ENCODE data around the gene TGFBI.

TGFBI gene

DNA sequence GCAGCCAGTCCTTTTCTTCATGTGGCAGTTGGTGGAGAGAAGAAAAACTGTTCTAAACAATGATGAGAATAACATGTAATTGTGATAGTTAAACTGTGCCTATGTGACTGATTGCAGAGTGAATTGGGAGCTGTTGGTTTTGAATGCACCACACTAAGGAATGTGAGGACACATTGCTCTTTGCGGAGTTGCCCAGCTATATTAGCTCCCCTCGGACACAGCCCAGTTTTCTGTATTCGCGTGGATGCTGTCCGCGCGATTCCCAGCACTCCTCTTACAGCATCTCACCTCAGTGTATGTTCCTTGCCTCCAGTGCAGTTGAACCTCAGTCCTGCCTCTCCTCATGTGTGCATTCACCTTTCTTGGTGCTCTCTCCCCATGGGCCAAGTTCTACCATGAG lies 32.2 kb downstream of the TGFBI start:
- H3K4me3 ChIP-seq (ENCODE audit: low read length in 2 of 2), result no peak overlapping the region
- no peak overlapping the region for H3K9ac ChIP-seq (ENCODE audit: low read depth in 1 of 2, low read length in 2 of 2)
- no peaks in the 10 kb centered on the region for H3K9me3 ChIP-seq (ENCODE audit: control insufficient read depth in 2 of 2, low read length in 2 of 2)
- H3K4me1 ChIP-seq (ENCODE audit: control insufficient read depth in 2 of 2, insufficient read depth in 2 of 2, low read length in 2 of 2), result peaks cover 0 to 9% of the 10 kb centered on the region in 2 donors
- no peak overlapping the region for H3K27ac ChIP-seq (ENCODE audit: low read depth in 2 of 2, low read length in 2 of 2)
- H3K36me3 ChIP-seq (ENCODE audit: control insufficient read depth in 2 of 2, insufficient read depth in 2 of 2, low read length in 2 of 2), result no peaks in the 10 kb centered on the region
- H3K27me3 ChIP-seq (ENCODE audit: control insufficient read depth in 2 of 2, insufficient read depth in 2 of 2, low read length in 2 of 2), result no peaks in the 10 kb centered on the region

DNA sequence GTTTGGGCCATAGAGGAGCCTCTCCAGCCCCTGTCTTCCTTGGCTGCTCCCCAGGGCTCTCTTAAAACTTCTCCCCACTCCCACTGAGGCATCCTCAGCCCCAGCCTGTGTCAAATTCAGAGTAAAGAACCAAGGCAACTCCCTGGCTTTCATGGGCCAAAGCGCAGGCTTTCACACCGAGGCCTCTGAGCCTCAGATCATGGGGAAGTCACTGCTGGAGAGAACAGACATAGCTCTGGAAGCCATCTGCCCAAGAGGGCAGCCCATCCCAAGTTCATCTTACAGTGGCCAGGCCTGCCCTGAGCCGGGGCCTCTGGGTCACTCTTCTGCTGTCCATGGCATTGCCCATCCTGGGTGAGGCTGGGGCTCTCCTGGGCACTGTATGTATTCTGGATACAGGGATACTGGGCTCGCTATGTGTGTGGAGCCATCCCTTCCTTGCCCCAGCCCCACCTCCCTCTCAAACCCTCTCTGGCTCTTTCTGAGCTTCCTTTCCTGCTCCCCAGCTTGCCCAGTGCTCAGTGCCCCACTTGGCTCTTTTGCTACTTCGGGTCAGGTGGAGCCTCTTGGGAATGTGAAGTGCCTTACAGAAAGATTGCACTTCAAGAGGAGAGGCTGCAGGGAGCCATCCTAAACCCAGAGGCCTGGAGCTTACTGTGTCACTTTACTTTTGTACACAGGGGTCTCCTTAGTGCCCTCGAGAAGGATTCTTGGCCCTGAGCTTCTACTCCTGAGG lies 33.0 kb downstream of the TGFBI start:
- Histone ChIP-seq H3K9ac (ENCODE audit: low read depth in 1 of 2, low read length in 2 of 2) (no peak overlapping the region), H3K27me3 (ENCODE audit: control insufficient read depth in 2 of 2, insufficient read depth in 2 of 2, low read length in 2 of 2) (no peaks in the 10 kb centered on the region), H3K36me3 (ENCODE audit: control insufficient read depth in 2 of 2, insufficient read depth in 2 of 2, low read length in 2 of 2) (no peaks in the 10 kb centered on the region), H3K9me3 (ENCODE audit: control insufficient read depth in 2 of 2, low read length in 2 of 2) (no peaks in the 10 kb centered on the region), H3K4me3 (ENCODE audit: low read length in 2 of 2) (no peak overlapping the region), H3K27ac (ENCODE audit: low read depth in 2 of 2, low read length in 2 of 2) (no peak overlapping the region), H3K4me1 (ENCODE audit: control insufficient read depth in 2 of 2, insufficient read depth in 2 of 2, low read length in 2 of 2) (peaks cover 0 to 9% of the 10 kb centered on the region in 2 donors)

DNA sequence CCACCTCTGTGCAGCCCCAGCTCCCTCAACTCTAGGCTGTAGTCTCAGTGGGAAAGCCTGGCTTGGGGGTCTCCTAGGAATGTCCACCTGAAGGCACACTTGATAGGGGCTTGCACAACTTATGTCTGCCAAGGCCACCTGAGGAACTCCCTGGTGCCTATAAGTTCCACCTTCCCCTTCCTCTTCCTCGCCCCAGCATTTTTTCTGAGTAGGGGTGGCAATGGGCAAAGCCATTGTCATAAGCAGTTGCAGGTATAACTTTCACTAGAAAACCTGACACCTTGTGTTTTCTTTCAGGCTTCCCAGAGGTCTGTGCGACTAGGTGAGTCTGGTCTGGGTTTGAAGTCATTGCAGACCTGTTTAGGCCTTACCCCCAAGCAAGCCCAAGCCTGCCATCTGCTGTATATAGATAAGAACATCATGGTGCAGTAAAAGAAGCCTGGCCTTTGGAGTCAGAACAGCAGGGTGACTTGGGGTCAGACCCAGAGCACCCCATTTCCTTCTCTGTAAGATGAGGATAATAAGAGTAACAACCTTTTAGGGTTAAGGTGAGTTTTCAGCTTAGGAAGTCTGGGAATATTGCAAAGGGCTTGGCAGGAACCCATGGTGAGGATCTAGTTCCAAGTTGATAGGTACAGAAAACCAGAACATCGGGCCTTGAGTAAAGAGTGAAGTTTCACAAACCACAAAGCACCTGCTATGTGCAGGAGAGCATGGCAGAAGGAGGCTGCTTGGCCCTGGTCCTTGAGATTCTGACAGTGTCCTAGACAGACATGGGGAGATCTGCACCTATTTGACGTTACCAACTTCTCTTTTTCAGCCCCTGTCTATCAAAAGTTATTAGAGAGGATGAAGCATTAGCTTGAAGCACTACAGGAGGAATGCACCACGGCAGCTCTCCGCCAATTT lies 33.8 kb downstream of the TGFBI start:
- Histone ChIP-seq H3K4me3 (ENCODE audit: low read length in 2 of 2) (no peak overlapping the region), H3K27ac (ENCODE audit: low read depth in 2 of 2, low read length in 2 of 2) (no peak overlapping the region), H3K27me3 (ENCODE audit: control insufficient read depth in 2 of 2, insufficient read depth in 2 of 2, low read length in 2 of 2) (no peaks in the 10 kb centered on the region), H3K9me3 (ENCODE audit: control insufficient read depth in 2 of 2, low read length in 2 of 2) (no peaks in the 10 kb centered on the region), H3K36me3 (ENCODE audit: control insufficient read depth in 2 of 2, insufficient read depth in 2 of 2, low read length in 2 of 2) (no peaks in the 10 kb centered on the region), H3K4me1 (ENCODE audit: control insufficient read depth in 2 of 2, insufficient read depth in 2 of 2, low read length in 2 of 2) (peaks cover 0 to 4% of the 10 kb centered on the region in 2 donors), H3K9ac (ENCODE audit: low read depth in 1 of 2, low read length in 2 of 2) (no peak overlapping the region)

DNA sequence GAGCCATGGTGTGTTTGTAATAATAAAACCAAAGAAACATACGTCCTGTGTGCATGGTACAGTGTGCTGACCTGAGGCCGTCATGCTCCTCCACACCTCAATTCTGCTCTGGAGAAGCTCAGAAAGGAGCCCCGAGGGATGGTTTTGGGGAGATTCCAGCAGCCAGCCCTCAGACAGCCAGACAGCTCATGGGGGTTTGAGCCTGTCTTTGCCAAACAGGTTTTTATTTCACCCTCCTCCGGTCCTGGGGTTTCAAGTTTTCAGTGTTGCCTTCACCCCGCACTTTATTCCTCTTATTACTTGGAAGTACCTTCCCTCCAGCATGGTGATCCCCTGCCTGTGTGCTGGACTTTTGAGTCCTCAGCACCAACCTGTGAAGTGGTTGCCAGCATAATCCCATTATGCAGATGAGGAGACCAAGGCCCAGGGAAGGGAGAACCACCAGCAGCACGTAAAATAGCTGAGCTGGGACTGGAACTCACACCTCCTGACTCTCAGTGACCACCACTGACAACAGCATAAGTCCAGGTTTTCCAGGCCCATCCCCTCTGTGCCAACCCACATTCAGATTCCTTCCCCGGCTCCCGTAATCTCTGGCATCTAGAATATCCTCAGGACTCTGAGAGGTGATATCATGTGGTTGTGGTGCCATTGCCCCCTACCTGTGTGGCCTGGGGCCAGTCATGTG lies 35.1 kb downstream of the TGFBI start:
- Histone ChIP-seq H3K9me3 (ENCODE audit: control insufficient read depth in 2 of 2, low read length in 2 of 2) (no peaks in the 10 kb centered on the region), H3K9ac (ENCODE audit: low read depth in 1 of 2, low read length in 2 of 2) (no peak overlapping the region), H3K27ac (ENCODE audit: low read depth in 2 of 2, low read length in 2 of 2) (no peak overlapping the region), H3K4me1 (ENCODE audit: control insufficient read depth in 2 of 2, insufficient read depth in 2 of 2, low read length in 2 of 2) (no peaks in the 10 kb centered on the region), H3K36me3 (ENCODE audit: control insufficient read depth in 2 of 2, insufficient read depth in 2 of 2, low read length in 2 of 2) (no peaks in the 10 kb centered on the region), H3K27me3 (ENCODE audit: control insufficient read depth in 2 of 2, insufficient read depth in 2 of 2, low read length in 2 of 2) (no peaks in the 10 kb centered on the region), H3K4me3 (ENCODE audit: low read length in 2 of 2) (no peak overlapping the region)

DNA sequence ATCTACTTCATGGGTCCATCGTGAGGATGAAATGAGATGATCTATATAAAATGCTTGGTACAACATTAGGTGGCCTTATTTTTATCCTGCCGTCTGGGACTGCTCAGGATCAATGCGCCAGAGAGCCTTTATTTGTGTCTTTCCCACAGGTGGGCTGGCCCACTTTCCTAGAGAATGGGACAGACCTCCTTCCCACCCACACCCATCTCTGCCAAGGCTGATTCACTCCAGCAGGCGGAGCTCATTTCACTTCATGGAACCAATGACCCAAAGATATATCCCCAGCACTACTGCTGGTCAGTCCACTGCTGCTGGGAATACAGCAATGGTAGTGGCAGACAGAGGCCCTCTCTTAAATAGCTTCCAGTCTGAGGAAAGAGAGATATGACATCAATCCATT lies 35.7 kb downstream of the TGFBI start:
- no peak overlapping the region for H3K27ac ChIP-seq (ENCODE audit: low read depth in 2 of 2, low read length in 2 of 2)

DNA sequence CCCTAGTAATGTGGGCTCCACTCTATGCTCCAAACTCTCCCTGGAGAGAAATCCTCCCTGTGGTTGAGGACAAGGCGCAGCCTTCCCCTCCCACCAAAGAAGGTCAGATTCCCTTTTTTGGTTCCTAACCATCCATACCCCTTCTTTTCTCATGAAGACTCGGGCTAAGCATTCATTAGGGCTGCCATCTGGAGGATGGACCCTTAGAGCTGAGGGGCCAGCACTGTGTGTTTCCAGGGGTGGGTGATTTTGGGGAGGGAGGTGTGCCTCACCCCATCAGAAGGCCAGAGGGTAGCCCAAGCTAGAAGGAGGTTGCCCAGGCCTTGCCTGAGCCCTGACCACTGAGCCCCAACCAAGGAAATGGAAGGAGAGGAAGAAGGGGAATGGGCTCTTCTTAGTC lies 36.8 kb downstream of the TGFBI start:
- H3K4me1 ChIP-seq (ENCODE audit: control insufficient read depth in 2 of 2, insufficient read depth in 2 of 2, low read length in 2 of 2), result no peaks in the 10 kb centered on the region
- H3K36me3 ChIP-seq (ENCODE audit: control insufficient read depth in 2 of 2, insufficient read depth in 2 of 2, low read length in 2 of 2), result no peaks in the 10 kb centered on the region
- H3K9me3 ChIP-seq (ENCODE audit: control insufficient read depth in 2 of 2, low read length in 2 of 2), result no peaks in the 10 kb centered on the region
- H3K4me3 ChIP-seq (ENCODE audit: low read length in 2 of 2), result no peak overlapping the region
- H3K27me3 ChIP-seq (ENCODE audit: control insufficient read depth in 2 of 2, insufficient read depth in 2 of 2, low read length in 2 of 2), result no peaks in the 10 kb centered on the region
- no peak overlapping the region for H3K27ac ChIP-seq (ENCODE audit: low read depth in 2 of 2, low read length in 2 of 2)
- H3K9ac ChIP-seq (ENCODE audit: low read depth in 1 of 2, low read length in 2 of 2), result no peak overlapping the region

More for the DNA sequence above, 35.7 kb downstream of the TGFBI start:
- H3K36me3 ChIP-seq (ENCODE audit: control insufficient read depth in 2 of 2, insufficient read depth in 2 of 2, low read length in 2 of 2), result no peaks in the 10 kb centered on the region
- no peak overlapping the region for H3K9ac ChIP-seq (ENCODE audit: low read depth in 1 of 2, low read length in 2 of 2)
- H3K9me3 ChIP-seq (ENCODE audit: control insufficient read depth in 2 of 2, low read length in 2 of 2), result no peaks in the 10 kb centered on the region
- no peaks in the 10 kb centered on the region for H3K27me3 ChIP-seq (ENCODE audit: control insufficient read depth in 2 of 2, insufficient read depth in 2 of 2, low read length in 2 of 2)
- no peak overlapping the region for H3K4me3 ChIP-seq (ENCODE audit: low read length in 2 of 2)
- no peaks in the 10 kb centered on the region for H3K4me1 ChIP-seq (ENCODE audit: control insufficient read depth in 2 of 2, insufficient read depth in 2 of 2, low read length in 2 of 2)

DNA sequence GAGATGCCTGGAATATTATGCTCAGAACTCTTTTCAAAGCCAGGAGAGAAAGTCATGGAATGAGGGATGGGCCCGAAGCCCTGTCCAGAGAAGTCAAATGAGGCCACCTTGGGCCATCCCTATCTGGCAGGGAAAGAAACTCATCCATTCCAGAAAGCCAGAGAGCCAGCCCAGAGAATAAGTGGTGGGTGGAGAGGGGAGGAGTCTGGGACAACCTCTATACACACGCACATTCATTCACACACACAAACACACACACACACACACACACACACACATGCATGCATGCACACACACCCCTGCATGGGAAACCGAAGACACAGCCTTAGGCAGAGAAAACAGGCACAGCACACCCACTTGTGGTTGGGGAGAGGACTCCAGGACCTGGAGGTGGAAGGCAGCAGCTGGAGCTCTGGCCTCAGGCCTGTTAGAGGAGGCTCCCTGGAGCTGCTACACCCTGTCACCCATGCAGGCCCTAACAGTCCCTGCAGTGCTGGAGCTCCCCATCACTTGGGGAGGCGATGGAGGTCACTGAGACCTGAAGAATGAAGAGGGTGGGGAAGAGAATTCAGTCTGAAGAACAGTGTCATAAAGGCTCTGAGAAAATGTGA lies 38.0 kb downstream of the TGFBI start:
- Histone ChIP-seq H3K4me1 (ENCODE audit: control insufficient read depth in 2 of 2, insufficient read depth in 2 of 2, low read length in 2 of 2) (no peaks in the 10 kb centered on the region), H3K27ac (ENCODE audit: low read depth in 2 of 2, low read length in 2 of 2) (no peak overlapping the region)

DNA sequence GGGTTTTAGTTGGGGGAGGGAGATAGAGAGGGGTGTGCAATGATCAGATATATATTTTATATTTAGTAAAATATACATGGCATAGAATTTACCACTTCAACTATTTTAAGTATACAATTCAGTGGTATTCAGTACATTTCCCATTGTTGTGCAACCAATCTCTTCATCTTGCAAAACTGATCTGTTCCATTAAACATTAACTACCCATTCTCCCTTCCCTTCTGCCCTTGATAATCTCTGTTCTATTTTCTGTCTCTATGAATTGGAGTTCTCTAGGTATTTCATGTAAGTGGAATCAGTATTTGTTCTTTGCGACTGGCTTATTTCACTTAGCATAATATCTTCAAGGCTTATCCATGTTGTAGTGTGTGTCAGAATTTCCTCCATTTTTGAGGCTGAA lies 38.6 kb downstream of the TGFBI start:
- Histone ChIP-seq H3K4me3 (ENCODE audit: low read length in 2 of 2) (no peak overlapping the region), H3K36me3 (ENCODE audit: control insufficient read depth in 2 of 2, insufficient read depth in 2 of 2, low read length in 2 of 2) (no peaks in the 10 kb centered on the region), H3K9me3 (ENCODE audit: control insufficient read depth in 2 of 2, low read length in 2 of 2) (no peaks in the 10 kb centered on the region), H3K27me3 (ENCODE audit: control insufficient read depth in 2 of 2, insufficient read depth in 2 of 2, low read length in 2 of 2) (no peaks in the 10 kb centered on the region), H3K4me1 (ENCODE audit: control insufficient read depth in 2 of 2, insufficient read depth in 2 of 2, low read length in 2 of 2) (no peaks in the 10 kb centered on the region), H3K27ac (ENCODE audit: low read depth in 2 of 2, low read length in 2 of 2) (no peak overlapping the region), H3K9ac (ENCODE audit: low read depth in 1 of 2, low read length in 2 of 2) (no peak overlapping the region)

More for the DNA sequence above, 38.0 kb downstream of the TGFBI start:
- H3K4me3 ChIP-seq (ENCODE audit: low read length in 2 of 2), result no peak overlapping the region
- H3K36me3 ChIP-seq (ENCODE audit: control insufficient read depth in 2 of 2, insufficient read depth in 2 of 2, low read length in 2 of 2), result no peaks in the 10 kb centered on the region
- H3K9ac ChIP-seq (ENCODE audit: low read depth in 1 of 2, low read length in 2 of 2), result no peak overlapping the region
- no peaks in the 10 kb centered on the region for H3K27me3 ChIP-seq (ENCODE audit: control insufficient read depth in 2 of 2, insufficient read depth in 2 of 2, low read length in 2 of 2)
- no peaks in the 10 kb centered on the region for H3K9me3 ChIP-seq (ENCODE audit: control insufficient read depth in 2 of 2, low read length in 2 of 2)

DNA sequence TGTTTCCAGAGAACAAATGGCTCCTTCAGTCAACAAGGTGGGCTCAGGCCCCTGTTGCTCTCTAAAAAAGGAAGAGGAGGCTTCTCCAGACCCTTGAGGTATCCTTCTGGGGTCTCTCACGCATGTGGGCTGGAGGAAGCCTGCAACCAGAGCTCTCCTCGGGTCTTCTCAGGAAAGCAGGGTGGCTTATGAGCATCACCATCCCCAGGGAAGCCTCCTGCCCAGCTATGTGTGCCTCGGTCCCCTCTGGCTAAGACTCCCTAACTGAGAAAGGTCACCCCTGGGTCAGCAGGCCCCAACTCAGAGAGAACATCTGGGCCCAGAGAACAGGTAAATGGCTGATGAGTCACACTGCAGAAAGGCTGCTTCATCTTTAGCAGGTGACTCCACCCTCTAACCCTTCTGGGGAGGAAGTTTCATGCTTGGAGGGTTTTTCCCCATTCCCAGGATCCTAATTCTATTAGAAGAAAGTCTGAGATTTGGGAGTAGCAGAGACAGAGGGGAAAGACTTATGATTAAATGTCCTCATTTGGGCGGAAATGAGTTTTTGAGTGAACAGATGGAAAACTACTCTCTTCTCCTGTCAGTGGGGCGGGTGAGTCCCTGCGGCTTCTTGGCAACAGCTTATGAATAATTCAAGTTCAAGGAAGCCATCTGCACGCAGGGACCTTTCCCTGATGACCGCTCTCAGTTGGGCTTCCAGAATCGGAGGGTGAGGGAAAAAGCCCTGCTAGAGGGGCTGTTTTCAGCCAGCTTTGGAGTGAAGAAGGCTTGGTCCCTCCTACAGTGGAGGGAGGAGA lies 41.9 kb downstream of the TGFBI start:
- H3K9me3 ChIP-seq (ENCODE audit: control insufficient read depth in 2 of 2, low read length in 2 of 2), result no peaks in the 10 kb centered on the region
- H3K9ac ChIP-seq (ENCODE audit: low read depth in 1 of 2, low read length in 2 of 2), result no peak overlapping the region
- H3K4me1 ChIP-seq (ENCODE audit: control insufficient read depth in 2 of 2, insufficient read depth in 2 of 2, low read length in 2 of 2), result no peaks in the 10 kb centered on the region
- H3K4me3 ChIP-seq (ENCODE audit: low read length in 2 of 2), result no peak overlapping the region
- H3K36me3 ChIP-seq (ENCODE audit: control insufficient read depth in 2 of 2, insufficient read depth in 2 of 2, low read length in 2 of 2), result no peaks in the 10 kb centered on the region
- no peak overlapping the region for H3K27ac ChIP-seq (ENCODE audit: low read depth in 2 of 2, low read length in 2 of 2)
- H3K27me3 ChIP-seq (ENCODE audit: control insufficient read depth in 2 of 2, insufficient read depth in 2 of 2, low read length in 2 of 2), result no peaks in the 10 kb centered on the region

Data from mucosa of rectum (tissue), 2 donors.